Keratinocyte (primary cell): Measurements from ENCODE around the gene KCNQ2. TPM values are rescaled to one million over a fixed set of nuclear protein-coding genes. Genes with fewer than 3 reads are reported as not detected.

Source experiments
- DNase-seq: peaks from one replicate; pipeline ENCODE4 v3.0.0-alpha.2; 2011; ENCODE audit warnings: low read depth, missing footprints, low spot score
- FAIRE-seq: peaks from 2 replicates; lab custom pipeline; 2011; peaks lifted over from hg19 to GRCh38; lab: Jason Lieb, UNC
- H2AFZ ChIP-seq: 2 replicates; pipeline ENCODE4 v1.6.0; 2012; ENCODE audit warnings: low read length, control low read depth, inconsistent platforms; ENCODE audit not compliant: control insufficient read depth
- H3K27ac ChIP-seq: 2 replicates; pipeline ENCODE4 v1.5.1; 2011; ENCODE audit warnings: low read length; ENCODE audit not compliant: control insufficient read depth, insufficient read depth
- H3K27me3 ChIP-seq: 3 replicates; pipeline ENCODE4 v1.6.0; 2011; ENCODE audit warnings: low read length; ENCODE audit not compliant: control insufficient read depth, insufficient read depth; ENCODE audit errors: extremely low read depth
- H3K36me3 ChIP-seq, 2 experiments: 2 replicates in 1 of 2; 3 replicates in 1 of 2; pipeline ENCODE4 v1.5.1; 2011; ENCODE audit warnings: low read length in 2 of 2, mild to moderate bottlenecking in 1 of 2; ENCODE audit not compliant: control insufficient read depth in 2 of 2, insufficient read depth in 2 of 2; ENCODE audit errors: extremely low read depth in 1 of 2
- H3K4me1 ChIP-seq: 3 replicates; pipeline ENCODE4 v1.5.1; 2011; ENCODE audit warnings: low read length; ENCODE audit not compliant: control insufficient read depth, insufficient read depth; ENCODE audit errors: extremely low read depth
- H3K4me2 ChIP-seq: 3 replicates; pipeline ENCODE4 v1.6.0; 2011; ENCODE audit warnings: low read depth, low read length; ENCODE audit not compliant: control insufficient read depth, insufficient read depth; ENCODE audit errors: extremely low read depth
- H3K4me3 ChIP-seq, 3 experiments: fragments of 200-600 bp in 1 of 3; sonication (generic) in 1 of 3; 2 replicates in 2 of 3; 3 replicates in 1 of 3; pipeline ENCODE4 v1.5.1; 2011 to 2016; ENCODE audit warnings: low read length in 3 of 3, mild to moderate bottlenecking in 3 of 3, control low read depth in 2 of 3, inconsistent platforms in 1 of 3, low read depth in 1 of 3, mixed read lengths in 1 of 3, mixed run types in 1 of 3, moderate library complexity in 1 of 3; ENCODE audit not compliant: control insufficient read depth in 2 of 3, insufficient read depth in 2 of 3; ENCODE audit errors: extremely low read depth in 1 of 3
- H3K79me2 ChIP-seq: 2 replicates; pipeline ENCODE4 v1.6.0; 2012; ENCODE audit warnings: low read length; ENCODE audit not compliant: control insufficient read depth, insufficient read depth
- H3K9ac ChIP-seq: 3 replicates; pipeline ENCODE4 v1.6.0; 2011; ENCODE audit warnings: low read length; ENCODE audit not compliant: control insufficient read depth, insufficient read depth; ENCODE audit errors: extremely low read depth
- H3K9me1 ChIP-seq: 3 replicates; pipeline ENCODE4 v1.6.0; 2011; ENCODE audit warnings: low read length; ENCODE audit not compliant: control insufficient read depth, insufficient read depth; ENCODE audit errors: extremely low read depth
- H3K9me3 ChIP-seq: 2 replicates; pipeline ENCODE4 v1.5.1; 2012; ENCODE audit warnings: low read depth, low read length; ENCODE audit not compliant: control insufficient read depth
- H4K20me1 ChIP-seq: 3 replicates; pipeline ENCODE4 v1.6.0; 2011; ENCODE audit warnings: low read length; ENCODE audit not compliant: control insufficient read depth, insufficient read depth; ENCODE audit errors: extremely low read depth
- EZH2 ChIP-seq: IDR thresholded peaks from one replicate; pipeline ENCODE4 v1.6.1; 2012; ENCODE audit warnings: inconsistent platforms, mild to moderate bottlenecking, low read length, moderate library complexity
- dilution Hi-C: fragments of 300-500 bp; cut with MboI; formaldehyde crosslinking; loops from one replicate; pipeline ENCODE4 v1.7.0; 2020; ENCODE audit warnings: low sequenced_read_pairs; ENCODE audit not compliant: extremely low pct_ligation_motif_present
- polyA plus RNA-seq, 5 experiments: library from polyadenylated mRNA; depleted of rRNA in 3 of 5; stranded (reverse) in 3 of 5; stranded (forward) in 1 of 5; unstranded in 1 of 5; fragments of >200 nt; gene quantifications; 1 replicate in 1 of 5; 2 replicates in 3 of 5; 3 replicates in 1 of 5; pipeline versions ENCODE4 v1.2.1 to v1.2.3, GENCODE V29; 2011 to 2012; ENCODE audit warnings: missing spikeins in 2 of 5, low read depth in 1 of 5, low replicate concordance in 1 of 5
- TF ChIP-seq, protein P1 (sequence below), 3 experiments: IDR thresholded peaks in 1 of 3; conservative IDR thresholded peaks in 1 of 3; optimal IDR thresholded peaks in 1 of 3; 2 replicates in 2 of 3; 3 replicates in 1 of 3; pipeline versions ENCODE3 to v1.5.1; 2011; ENCODE audit warnings: low read length in 3 of 3, mild to moderate bottlenecking in 3 of 3, moderate library complexity in 2 of 3, control low read depth in 1 of 3, inconsistent platforms in 1 of 3; ENCODE audit not compliant: insufficient read depth in 2 of 3; ENCODE audit errors: extremely low read depth in 1 of 3

KCNQ2 gene
- polyA plus RNA-seq, 1 donor (not counting 4 experiments of a cell fraction or from before 2014, with no cell fraction given): not detected

DNA sequence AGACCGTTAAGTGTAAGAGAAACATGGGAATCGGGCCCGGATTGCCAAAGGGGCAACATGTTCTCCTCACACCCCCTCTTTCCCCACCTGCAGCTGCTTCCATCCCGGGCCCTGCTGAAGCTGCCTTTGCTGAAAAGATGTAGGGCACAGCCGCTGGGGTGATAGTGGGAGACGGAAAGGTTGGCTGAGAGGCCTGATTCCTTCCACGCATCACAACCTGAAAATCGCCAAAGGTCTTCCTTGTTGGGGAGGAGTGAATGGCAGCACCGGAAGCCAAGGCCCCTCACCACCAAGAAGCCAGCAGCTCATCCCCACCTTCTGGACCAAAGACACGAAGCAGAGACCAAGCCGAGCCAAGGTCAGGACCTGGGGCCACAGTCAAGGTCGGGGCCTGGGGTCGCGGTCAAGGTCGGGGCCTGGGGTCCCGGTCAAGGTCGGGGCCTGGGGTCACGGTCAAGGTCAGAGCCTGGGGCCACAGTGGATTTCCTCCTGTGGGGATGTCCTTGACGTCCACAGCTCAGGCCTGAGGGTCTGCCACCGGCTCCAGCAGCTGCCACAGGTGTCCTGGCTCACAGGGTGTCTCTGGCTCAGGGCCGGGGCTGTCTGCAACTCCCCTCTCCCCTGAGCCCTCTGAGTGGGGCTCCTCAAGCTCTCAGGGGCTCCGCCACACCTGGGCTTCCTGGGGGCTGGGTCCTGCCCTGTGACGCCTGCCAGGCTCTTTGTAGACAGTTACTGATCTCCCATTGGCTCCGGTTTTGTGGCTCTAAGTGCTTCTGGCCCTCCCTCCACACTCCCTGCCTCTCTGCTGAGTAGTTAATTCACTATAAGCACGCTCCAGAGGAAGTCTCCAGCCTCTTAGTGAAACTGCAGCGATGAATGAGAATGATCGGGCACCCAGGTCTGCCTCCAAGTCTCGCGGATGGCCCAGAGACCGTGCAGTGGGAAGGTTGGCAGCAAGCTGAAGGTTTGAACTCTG, 105.8 kb downstream of the KCNQ2 start:
- H3K4me1 ChIP-seq: no peaks in the 10 kb centered on the region
- no peaks in the 10 kb centered on the region for H3K9me3 ChIP-seq
- no peaks in the 10 kb centered on the region for H3K9me1 ChIP-seq
- H2AFZ ChIP-seq: no peak overlapping the region
- DNase-seq (no peak), FAIRE-seq (no peak)
- H3K79me2 ChIP-seq: no peaks in the 10 kb centered on the region
- peaks cover 25% of the 10 kb centered on the region for H3K27me3 ChIP-seq
- no peaks in the 10 kb centered on the region for H4K20me1 ChIP-seq
- H3K36me3 ChIP-seq: no peaks in the 10 kb centered on the region
- H3K9ac ChIP-seq: no peak overlapping the region
- H3K4me3 ChIP-seq: no peak overlapping the region
- no peak overlapping the region for H3K27ac ChIP-seq
- dilution Hi-C loops: no loop called here
- TF ChIP-seq EZH2: no peak
- TF ChIP-seq, protein P1, sequence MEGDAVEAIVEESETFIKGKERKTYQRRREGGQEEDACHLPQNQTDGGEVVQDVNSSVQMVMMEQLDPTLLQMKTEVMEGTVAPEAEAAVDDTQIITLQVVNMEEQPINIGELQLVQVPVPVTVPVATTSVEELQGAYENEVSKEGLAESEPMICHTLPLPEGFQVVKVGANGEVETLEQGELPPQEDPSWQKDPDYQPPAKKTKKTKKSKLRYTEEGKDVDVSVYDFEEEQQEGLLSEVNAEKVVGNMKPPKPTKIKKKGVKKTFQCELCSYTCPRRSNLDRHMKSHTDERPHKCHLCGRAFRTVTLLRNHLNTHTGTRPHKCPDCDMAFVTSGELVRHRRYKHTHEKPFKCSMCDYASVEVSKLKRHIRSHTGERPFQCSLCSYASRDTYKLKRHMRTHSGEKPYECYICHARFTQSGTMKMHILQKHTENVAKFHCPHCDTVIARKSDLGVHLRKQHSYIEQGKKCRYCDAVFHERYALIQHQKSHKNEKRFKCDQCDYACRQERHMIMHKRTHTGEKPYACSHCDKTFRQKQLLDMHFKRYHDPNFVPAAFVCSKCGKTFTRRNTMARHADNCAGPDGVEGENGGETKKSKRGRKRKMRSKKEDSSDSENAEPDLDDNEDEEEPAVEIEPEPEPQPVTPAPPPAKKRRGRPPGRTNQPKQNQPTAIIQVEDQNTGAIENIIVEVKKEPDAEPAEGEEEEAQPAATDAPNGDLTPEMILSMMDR (optimal IDR thresholded peaks at IDR 0.05 in 1 of 3, IDR thresholded peaks at IDR 0.05 in 1 of 3, conservative IDR thresholded peaks at IDR 0.05 in 1 of 3; ENCODE audit: extremely low read depth in 1 of 3, insufficient read depth in 2 of 3, low read length in 3 of 3): no peak
- no peak overlapping the region for H3K4me2 ChIP-seq

DNA sequence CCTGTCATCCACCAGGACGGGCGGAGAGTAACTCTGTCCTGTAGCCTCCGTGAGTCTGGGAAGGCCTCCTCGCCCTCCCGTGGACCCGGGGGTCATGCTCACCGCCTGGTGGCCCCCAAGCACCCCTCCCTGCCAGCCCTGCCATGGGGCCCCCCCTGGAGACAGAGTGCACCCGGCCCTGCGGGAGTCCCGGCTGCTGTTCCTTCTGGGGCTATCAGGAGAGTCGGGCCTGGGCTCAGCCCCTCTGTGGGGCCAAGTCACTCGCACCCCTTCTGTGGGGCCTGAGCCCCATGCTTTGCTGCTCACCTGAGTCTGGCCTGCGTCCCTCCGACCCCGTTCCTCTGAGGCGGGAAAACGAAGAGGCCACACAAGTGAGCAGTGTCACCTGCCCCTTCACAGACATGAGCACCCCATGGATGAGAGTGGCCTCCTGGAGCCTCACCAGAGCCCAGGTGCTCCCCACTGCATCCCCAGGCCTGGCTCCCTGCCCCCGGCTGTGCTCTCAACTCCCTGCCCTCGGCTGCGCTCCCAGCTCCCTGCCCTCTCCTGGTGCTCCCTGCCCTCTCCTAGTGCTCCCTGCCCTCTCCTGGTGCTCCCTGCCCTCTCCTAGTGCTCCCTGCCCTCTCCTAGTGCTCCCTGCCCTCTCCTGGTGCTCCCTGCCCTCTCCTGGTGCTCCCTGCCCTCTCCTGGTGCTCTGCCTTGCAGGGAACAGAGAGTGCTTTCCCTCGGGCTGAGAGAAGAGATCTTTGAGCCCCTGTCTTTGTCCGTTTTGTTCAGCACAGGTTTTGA, 106.7 kb downstream of the KCNQ2 start:
- Histone ChIP-seq H3K4me3 (no peak overlapping the region), H3K27me3 (peaks cover 22% of the 10 kb centered on the region), H3K4me2 (no peak overlapping the region), H3K9ac (no peak overlapping the region), H3K4me1 (no peaks in the 10 kb centered on the region), H3K27ac (no peak overlapping the region), H2AFZ (no peak overlapping the region), H3K36me3 (no peaks in the 10 kb centered on the region), H3K9me1 (no peaks in the 10 kb centered on the region), H3K9me3 (no peaks in the 10 kb centered on the region), H4K20me1 (no peaks in the 10 kb centered on the region), H3K79me2 (no peaks in the 10 kb centered on the region)
- TF ChIP-seq EZH2: no peak
- TF ChIP-seq, protein P1 (optimal IDR thresholded peaks at IDR 0.05 in 1 of 3, IDR thresholded peaks at IDR 0.05 in 1 of 3, conservative IDR thresholded peaks at IDR 0.05 in 1 of 3; ENCODE audit: extremely low read depth in 1 of 3, insufficient read depth in 2 of 3, low read length in 3 of 3): no peak
- dilution Hi-C loops: no loop called here
- FAIRE-seq (no peak), DNase-seq (no peak)
